ENCODE results near the gene PTPN7.

The PTPN7 gene

GRCh38 chr1:202131956-202132821, 28.2 kb downstream of the PTPN7 start:
- Histone ChIP-seq H3K9me3 (ENCODE audit: insufficient read depth, low read depth, low read length) (no peaks in the 10 kb centered on the region), H3K9ac (ENCODE audit: low read depth, low read length, poor library complexity, severe bottlenecking) (no peak overlapping the region), H3K4me2 (ENCODE audit: low read depth, low read length, poor library complexity, severe bottlenecking) (no peak overlapping the region), H3K36me3 (ENCODE audit: insufficient read depth, low read length) (peaks cover 30% of the 10 kb centered on the region; the same call in 1 of the 2 replicates), H3K4me1 (ENCODE audit: insufficient read depth, low read length, poor library complexity, severe bottlenecking) (no peaks in the 10 kb centered on the region), H2AFZ (ENCODE audit: low read length) (no peak overlapping the region), H3K79me2 (ENCODE audit: insufficient read depth, low read length) (no peaks in the 10 kb centered on the region), H3K4me3 (ENCODE audit: low read length, poor library complexity, severe bottlenecking) (no peak overlapping the region), H4K20me1 (ENCODE audit: insufficient read depth, low read length, poor library complexity, severe bottlenecking) (peaks cover 4% of the 10 kb centered on the region), H3K9me2 (replicated peaks; ENCODE audit: low read depth, low read length) (no peaks in the 10 kb centered on the region), H3K27me3 (ENCODE audit: insufficient read depth, low read length, poor library complexity, severe bottlenecking) (no peaks in the 10 kb centered on the region), H3F3A (ENCODE audit: low read depth) (no peaks in the 10 kb centered on the region)
- TF ChIP-seq EZH2phosphoT487 (IDR thresholded peaks at IDR 0.05; ENCODE audit: borderline replicate concordance) (no peak), CTCF (conservative IDR thresholded peaks at IDR 0.05; ENCODE audit: low read length) (no peak)

- no peaks in the 10 kb centered on the region for H3K9me3 ChIP-seq (ENCODE audit: insufficient read depth, low read depth, low read length)
- no peak overlapping the region for H3K4me3 ChIP-seq (ENCODE audit: low read length, poor library complexity, severe bottlenecking)
- no peaks in the 10 kb centered on the region for H3F3A ChIP-seq (ENCODE audit: low read depth)
- H3K4me2 ChIP-seq (ENCODE audit: low read depth, low read length, poor library complexity, severe bottlenecking), result no peak overlapping the region
- H3K27me3 ChIP-seq (ENCODE audit: insufficient read depth, low read length, poor library complexity, severe bottlenecking), result no peaks in the 10 kb centered on the region
- H3K4me1 ChIP-seq (ENCODE audit: insufficient read depth, low read length, poor library complexity, severe bottlenecking), result no peaks in the 10 kb centered on the region
- H4K20me1 ChIP-seq (ENCODE audit: insufficient read depth, low read length, poor library complexity, severe bottlenecking), result peaks cover 4% of the 10 kb centered on the region
- H3K9me2 ChIP-seq (replicated peaks; ENCODE audit: low read depth, low read length), result no peaks in the 10 kb centered on the region
- H2AFZ ChIP-seq (ENCODE audit: low read length), result no peak overlapping the region
- no peak overlapping the region for H3K9ac ChIP-seq (ENCODE audit: low read depth, low read length, poor library complexity, severe bottlenecking)
- no peaks in the 10 kb centered on the region for H3K79me2 ChIP-seq (ENCODE audit: insufficient read depth, low read length)
- H3K36me3 ChIP-seq (ENCODE audit: insufficient read depth, low read length), result peaks cover 30% of the 10 kb centered on the region; the same call in 1 of the 2 replicates
- TF ChIP-seq CTCF (conservative IDR thresholded peaks at IDR 0.05; ENCODE audit: low read length) (no peak), EZH2phosphoT487 (IDR thresholded peaks at IDR 0.05; ENCODE audit: borderline replicate concordance) (no peak)
These were observed 29.4 kb downstream of the PTPN7 start for GRCh38 chr1:202130816-202131522.

- no peak overlapping the region for H3K9ac ChIP-seq (ENCODE audit: low read depth, low read length, poor library complexity, severe bottlenecking)
- H3K27me3 ChIP-seq (ENCODE audit: insufficient read depth, low read length, poor library complexity, severe bottlenecking), result no peaks in the 10 kb centered on the region
- H3K9me3 ChIP-seq (ENCODE audit: insufficient read depth, low read depth, low read length), result no peaks in the 10 kb centered on the region
- H3K4me1 ChIP-seq (ENCODE audit: insufficient read depth, low read length, poor library complexity, severe bottlenecking), result no peaks in the 10 kb centered on the region
- no peaks in the 10 kb centered on the region for H3F3A ChIP-seq (ENCODE audit: low read depth)
- no peak overlapping the region for H3K4me3 ChIP-seq (ENCODE audit: low read length, poor library complexity, severe bottlenecking)
- TF ChIP-seq EZH2phosphoT487 (IDR thresholded peaks at IDR 0.05; ENCODE audit: borderline replicate concordance) (no peak), CTCF (conservative IDR thresholded peaks at IDR 0.05; ENCODE audit: low read length) (no peak)
- H3K4me2 ChIP-seq (ENCODE audit: low read depth, low read length, poor library complexity, severe bottlenecking), result no peak overlapping the region
- H3K79me2 ChIP-seq (ENCODE audit: insufficient read depth, low read length), result no peaks in the 10 kb centered on the region
- H4K20me1 ChIP-seq (ENCODE audit: insufficient read depth, low read length, poor library complexity, severe bottlenecking), result peaks cover under 1% of the 10 kb centered on the region
- no peaks in the 10 kb centered on the region for H3K9me2 ChIP-seq (replicated peaks; ENCODE audit: low read depth, low read length)
- peaks cover 30% of the 10 kb centered on the region; the same call in 1 of the 2 replicates for H3K36me3 ChIP-seq (ENCODE audit: insufficient read depth, low read length)
- H2AFZ ChIP-seq (ENCODE audit: low read length), result no peak overlapping the region
These were observed 30.1 kb downstream of the PTPN7 start for GRCh38 chr1:202130297-202130721.
